Ascending aorta (tissue), 2 donors: ENCODE results near the gene MARCHF9. TPM values are rescaled to one million over a fixed set of nuclear protein-coding genes. Genes with fewer than 3 reads are reported as not detected.

Experiments used
- DNase-seq, 2 donors: peaks; one replicate each; pipeline ENCODE4 v3.0.0-alpha.2; 2019; ENCODE audit warnings: low spot score in 2 of 2
- H3K27ac ChIP-seq, 2 donors: fragments of 200-600 bp; sonication (generic); one replicate each; pipeline ENCODE4 v1.5.1; 2016 to 2017; ENCODE audit warnings: mild to moderate bottlenecking in 1 of 2
- H3K27me3 ChIP-seq: fragments of 200-600 bp; sonication (generic); one replicate; pipeline ENCODE4 v1.5.1; 2017
- H3K36me3 ChIP-seq, 2 donors: fragments of 200-600 bp; sonication (generic); one replicate each; pipeline ENCODE4 v1.5.1; 2016
- H3K4me1 ChIP-seq, 2 donors: fragments of 200-600 bp; sonication (generic); one replicate each; pipeline ENCODE4 v1.5.1; 2016 to 2017; ENCODE audit warnings: mild to moderate bottlenecking in 1 of 2
- H3K4me3 ChIP-seq, 2 donors: fragments of 200-600 bp; sonication (generic); one replicate each; pipeline ENCODE4 v1.5.1; 2016 to 2017; ENCODE audit warnings: mild to moderate bottlenecking in 1 of 2
- H3K9me3 ChIP-seq, 2 donors: fragments of 200-600 bp; sonication (generic); one replicate each; pipeline ENCODE4 v1.5.1; 2016
- CTCF ChIP-seq, 3 experiments: fragments of 200-600 bp in 2 of 3; fragments of 450-650 bp in 1 of 3; sonication (generic) in 2 of 3; IDR thresholded peaks; one replicate each; pipeline ENCODE4 v1.5.1; 2016 to 2019; ENCODE audit warnings: antibody characterized with exemption in 3 of 3, mild to moderate bottlenecking in 1 of 3, moderate library complexity in 1 of 3
- intact Hi-C: fragments of 100-400 bp; cut with DNase I; formaldehyde crosslinking; loops from one replicate; pipeline ENCODE4 v1.15.1; 2023
- total RNA-seq: library from RNA; depleted of rRNA; stranded (reverse); fragments of >200 nt; gene quantifications from one replicate; pipeline ENCODE4 v1.1.0, GENCODE V29; 2016

MARCHF9 gene
- total RNA-seq, 1 donor from 2014 or later: 8.4 TPM

- DNase-seq: no peak
- Histone ChIP-seq H3K27ac (no peak overlapping the region), H3K36me3 (peaks cover 7 to 14% of the 10 kb centered on the region in 2 donors), H3K27me3 (no peaks in the 10 kb centered on the region), H3K9me3 (no peaks in the 10 kb centered on the region), H3K4me1 (peaks cover 0 to 20% of the 10 kb centered on the region in 2 donors), H3K4me3 (no peak overlapping the region)
- TF ChIP-seq CTCF (IDR thresholded peaks at IDR 0.05): no peak
- intact Hi-C loops: no loop called here
These were observed 6.6 kb downstream of the MARCHF9 start for GRCh38 chr12:57761391-57761998.

GRCh38 chr12:57762463-57762862 lies 7.6 kb downstream of the MARCHF9 start:
- H3K4me3 ChIP-seq: no peak overlapping the region
- no peaks in the 10 kb centered on the region for H3K27me3 ChIP-seq
- peaks cover 7 to 14% of the 10 kb centered on the region in 2 donors for H3K36me3 ChIP-seq
- H3K27ac ChIP-seq: no peak overlapping the region
- H3K9me3 ChIP-seq: no peaks in the 10 kb centered on the region
- TF ChIP-seq CTCF (IDR thresholded peaks at IDR 0.05): no peak
- peaks cover 0 to 23% of the 10 kb centered on the region in 2 donors for H3K4me1 ChIP-seq
- intact Hi-C loops: no loop called here
- DNase-seq: no peak

GRCh38 chr12:57763881-57764661 lies 9.2 kb downstream of the MARCHF9 start:
- no peak for TF ChIP-seq CTCF (IDR thresholded peaks at IDR 0.05)
- intact Hi-C loops: no loop called here
- peaks cover 0 to under 1% of the 10 kb centered on the region in 2 donors for H3K36me3 ChIP-seq
- H3K4me3 ChIP-seq: peak overlapping the region in 1 of 2 donors; percentile 43
- H3K27me3 ChIP-seq: no peaks in the 10 kb centered on the region
- peaks cover 0 to 23% of the 10 kb centered on the region in 2 donors for H3K4me1 ChIP-seq
- no peaks in the 10 kb centered on the region for H3K9me3 ChIP-seq
- no peak overlapping the region for H3K27ac ChIP-seq
- no peak for DNase-seq

GRCh38 chr12:57764662-57765002 lies 9.7 kb downstream of the MARCHF9 start:
- intact Hi-C loops: loop anchor here (5.0 kb wide), 1 partner anchor 37 kb away; no protein-coding TSS in a partner anchor
- no peaks in the 10 kb centered on the region for H3K36me3 ChIP-seq
- no peaks in the 10 kb centered on the region for H3K27me3 ChIP-seq
- H3K27ac ChIP-seq: no peak overlapping the region
- no peak for TF ChIP-seq CTCF (IDR thresholded peaks at IDR 0.05)
- H3K4me1 ChIP-seq: peaks cover 0 to 23% of the 10 kb centered on the region in 2 donors
- H3K4me3 ChIP-seq: peak overlapping the region; percentile 43 to 63
- H3K9me3 ChIP-seq: no peaks in the 10 kb centered on the region
- DNase-seq: no peak

GRCh38 chr12:57765003-57765697 lies 10.2 kb downstream of the MARCHF9 start:
- intact Hi-C loops: loop anchor here (5.0 kb wide), 1 partner anchor 38 kb away; no protein-coding TSS in a partner anchor
- no peaks in the 10 kb centered on the region for H3K9me3 ChIP-seq
- DNase-seq: no peak
- peaks cover 0 to 23% of the 10 kb centered on the region in 2 donors for H3K4me1 ChIP-seq
- H3K27me3 ChIP-seq: no peaks in the 10 kb centered on the region
- H3K4me3 ChIP-seq: peak overlapping the region; percentile 43 to 63
- H3K36me3 ChIP-seq: no peaks in the 10 kb centered on the region
- no peak overlapping the region for H3K27ac ChIP-seq
- TF ChIP-seq CTCF (IDR thresholded peaks at IDR 0.05): peak in 1 of 3 experiments; percentile 47
